ENCODE measurements around the gene HEATR9.
"Not testable (repeated sequence)": the region's sequence is repeated elsewhere in the genome, so short reads cannot be mapped to it uniquely, and the experiment has no call there.

Gene HEATR9

GRCh38 chr17:35868737-35869136 lies at the start of gene HEATR9:
Gene HEATR9, minus strand, starts transcription at chr17:35868891. Its CDS starts 149 bp downstream, at chr17:35868742.
- no peak for DNase-seq (ENCODE audit: low read depth in 1 of 2, low spot score in 1 of 2)

GRCh38 chr17:35917519-35918213 lies 49.0 kb upstream of the HEATR9 start:
- no peak for DNase-seq (ENCODE audit: low read depth in 1 of 2, low spot score in 1 of 2)

GRCh38 chr17:35915153-35915964 lies 46.7 kb upstream of the HEATR9 start:
- no peak for DNase-seq (ENCODE audit: low read depth in 1 of 2, low spot score in 1 of 2)

GRCh38 chr17:35914354-35914753 lies 45.7 kb upstream of the HEATR9 start:
- no peak for DNase-seq (ENCODE audit: low read depth in 1 of 2, low spot score in 1 of 2)

- DNase-seq (ENCODE audit: low read depth in 1 of 2, low spot score in 1 of 2): no peak
Observed at GRCh38 chr17:35913609-35914008, 44.9 kb upstream of the HEATR9 start.

- DNase-seq (ENCODE audit: low read depth in 1 of 2, low spot score in 1 of 2): no peak
Observed at GRCh38 chr17:35912942-35913341, 44.3 kb upstream of the HEATR9 start.

- no peak for DNase-seq (ENCODE audit: low read depth in 1 of 2, low spot score in 1 of 2)
Observed at GRCh38 chr17:35912339-35912912, 43.7 kb upstream of the HEATR9 start.

- DNase-seq (ENCODE audit: low read depth in 1 of 2, low spot score in 1 of 2): no peak
Observed at GRCh38 chr17:35909408-35909807, 40.7 kb upstream of the HEATR9 start.

GRCh38 chr17:35907691-35908090 lies 39.0 kb upstream of the HEATR9 start:
- DNase-seq (ENCODE audit: low read depth in 1 of 2, low spot score in 1 of 2): no peak

GRCh38 chr17:35906926-35907637 lies 38.4 kb upstream of the HEATR9 start:
- DNase-seq (ENCODE audit: low read depth in 1 of 2, low spot score in 1 of 2): no peak

GRCh38 chr17:35906191-35906925 lies 37.7 kb upstream of the HEATR9 start:
- DNase-seq (ENCODE audit: low read depth in 1 of 2, low spot score in 1 of 2): no peak

GRCh38 chr17:35903451-35903850 lies 34.8 kb upstream of the HEATR9 start:
- DNase-seq (ENCODE audit: low read depth in 1 of 2, low spot score in 1 of 2): no peak

GRCh38 chr17:35901631-35902175 lies 33.0 kb upstream of the HEATR9 start:
- DNase-seq (ENCODE audit: low read depth in 1 of 2, low spot score in 1 of 2): no peak

- no peak for DNase-seq (ENCODE audit: low read depth in 1 of 2, low spot score in 1 of 2)
Observed at GRCh38 chr17:35900708-35901480, 32.2 kb upstream of the HEATR9 start.

- no peak for DNase-seq (ENCODE audit: low read depth in 1 of 2, low spot score in 1 of 2)
Observed at GRCh38 chr17:35900280-35900679, 31.6 kb upstream of the HEATR9 start.

- DNase-seq (ENCODE audit: low read depth in 1 of 2, low spot score in 1 of 2): no peak
Observed at GRCh38 chr17:35898283-35899070, 29.8 kb upstream of the HEATR9 start.

- DNase-seq (ENCODE audit: low read depth in 1 of 2, low spot score in 1 of 2): not testable (repeated sequence)
Observed at GRCh38 chr17:35897772-35898171, 29.1 kb upstream of the HEATR9 start.

GRCh38 chr17:35895636-35896587 lies 27.2 kb upstream of the HEATR9 start:
- no peak for DNase-seq (ENCODE audit: low read depth in 1 of 2, low spot score in 1 of 2)
